ENCODE measurements around the gene CYP2B6.

DNA sequence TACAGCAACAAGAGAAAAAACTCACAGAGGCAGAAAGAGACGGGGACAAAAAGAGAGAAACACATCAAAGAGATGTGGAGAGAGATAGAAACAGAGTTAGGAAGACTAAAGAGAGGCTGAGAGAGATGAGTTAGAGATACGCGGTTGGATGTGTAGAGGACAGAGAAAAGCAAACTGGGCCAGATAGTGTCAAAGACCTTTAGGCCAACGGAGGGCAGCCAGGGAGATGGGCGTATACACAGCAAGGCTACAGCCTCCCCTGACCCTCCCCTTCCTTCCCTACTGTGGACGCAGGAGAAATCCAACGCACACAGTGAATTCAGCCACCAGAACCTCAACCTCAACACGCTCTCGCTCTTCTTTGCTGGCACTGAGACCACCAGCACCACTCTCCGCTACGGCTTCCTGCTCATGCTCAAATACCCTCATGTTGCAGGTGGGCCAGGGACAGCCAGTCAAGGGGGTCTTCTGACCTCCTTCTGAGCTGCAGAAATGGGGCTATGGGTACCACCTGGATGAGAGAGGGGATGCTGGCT is 18.7 kb downstream of the CYP2B6 start:
- TF ChIP-seq, protein P1, sequence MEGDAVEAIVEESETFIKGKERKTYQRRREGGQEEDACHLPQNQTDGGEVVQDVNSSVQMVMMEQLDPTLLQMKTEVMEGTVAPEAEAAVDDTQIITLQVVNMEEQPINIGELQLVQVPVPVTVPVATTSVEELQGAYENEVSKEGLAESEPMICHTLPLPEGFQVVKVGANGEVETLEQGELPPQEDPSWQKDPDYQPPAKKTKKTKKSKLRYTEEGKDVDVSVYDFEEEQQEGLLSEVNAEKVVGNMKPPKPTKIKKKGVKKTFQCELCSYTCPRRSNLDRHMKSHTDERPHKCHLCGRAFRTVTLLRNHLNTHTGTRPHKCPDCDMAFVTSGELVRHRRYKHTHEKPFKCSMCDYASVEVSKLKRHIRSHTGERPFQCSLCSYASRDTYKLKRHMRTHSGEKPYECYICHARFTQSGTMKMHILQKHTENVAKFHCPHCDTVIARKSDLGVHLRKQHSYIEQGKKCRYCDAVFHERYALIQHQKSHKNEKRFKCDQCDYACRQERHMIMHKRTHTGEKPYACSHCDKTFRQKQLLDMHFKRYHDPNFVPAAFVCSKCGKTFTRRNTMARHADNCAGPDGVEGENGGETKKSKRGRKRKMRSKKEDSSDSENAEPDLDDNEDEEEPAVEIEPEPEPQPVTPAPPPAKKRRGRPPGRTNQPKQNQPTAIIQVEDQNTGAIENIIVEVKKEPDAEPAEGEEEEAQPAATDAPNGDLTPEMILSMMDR (IDR thresholded peaks at IDR 0.05; ENCODE audit: low read length): no peak
- TF ChIP-seq EZH2phosphoT487 (IDR thresholded peaks at IDR 0.05; ENCODE audit: low read length) (no peak), EZH2 (optimal IDR thresholded peaks at IDR 0.05; ENCODE audit: low read depth, low read length) (no peak)

Measured in MM.1S (cell line).